Femur (tissue), 1 donor: Measurements from ENCODE around the gene DHFR2.
"Not testable (repeated sequence)": the region's sequence is repeated elsewhere in the genome, so short reads cannot be mapped to it uniquely, and the experiment has no call there.

Source experiments
- DNase-seq: peaks from one replicate; pipeline ENCODE4 v3.0.0-alpha.2; 2017

DHFR2 gene

DNA sequence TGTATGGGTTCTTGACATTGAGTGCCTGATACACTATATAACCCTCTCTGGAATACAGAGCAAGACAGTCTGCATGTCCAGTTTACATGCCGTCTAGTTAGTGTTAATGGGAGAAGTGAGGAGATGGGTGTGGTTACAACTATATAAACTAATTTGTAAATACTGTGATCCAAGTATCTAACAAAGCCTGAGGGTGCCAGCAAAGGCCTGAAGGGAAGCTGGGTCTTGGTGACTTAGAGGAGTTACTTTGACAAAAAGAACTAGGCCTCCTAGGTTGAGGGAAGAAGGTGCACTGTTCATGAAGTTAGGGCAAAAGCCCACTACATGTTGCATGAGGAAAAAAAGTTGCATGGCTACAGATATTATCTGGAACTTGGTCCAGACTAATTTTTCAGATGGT, 2.4 kb upstream of the DHFR2 start:
- no peak for DNase-seq

DNA sequence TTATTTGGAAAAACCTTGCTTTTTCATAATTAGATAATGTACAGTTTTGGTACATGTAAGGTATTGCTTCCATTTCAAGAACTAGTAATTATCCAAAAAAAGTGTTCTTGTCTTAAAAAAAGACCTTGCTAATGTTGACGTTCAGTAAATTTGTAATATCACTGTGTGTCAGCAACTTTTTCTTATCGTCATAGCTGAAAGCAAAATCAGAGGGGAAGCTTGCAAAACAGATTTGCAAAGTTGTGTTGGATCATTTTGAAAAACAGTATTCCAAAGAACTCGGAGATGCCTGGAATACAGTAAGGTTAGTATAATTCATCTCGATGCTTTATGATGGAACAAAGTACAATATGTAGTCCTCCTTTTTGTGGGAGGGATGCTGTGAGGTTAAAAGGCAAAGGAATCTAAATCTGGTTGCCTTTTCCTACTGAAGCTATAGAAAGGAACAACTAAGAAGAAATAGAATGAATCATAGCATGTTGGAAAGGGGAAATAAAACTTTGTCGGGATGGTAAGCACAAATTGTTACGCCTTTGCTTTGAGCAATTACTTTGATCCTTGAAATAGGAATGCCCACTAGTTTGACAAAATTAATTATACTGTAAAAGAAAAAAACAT, 1.6 kb upstream of the DHFR2 start:
- DNase-seq = no peak

DNA sequence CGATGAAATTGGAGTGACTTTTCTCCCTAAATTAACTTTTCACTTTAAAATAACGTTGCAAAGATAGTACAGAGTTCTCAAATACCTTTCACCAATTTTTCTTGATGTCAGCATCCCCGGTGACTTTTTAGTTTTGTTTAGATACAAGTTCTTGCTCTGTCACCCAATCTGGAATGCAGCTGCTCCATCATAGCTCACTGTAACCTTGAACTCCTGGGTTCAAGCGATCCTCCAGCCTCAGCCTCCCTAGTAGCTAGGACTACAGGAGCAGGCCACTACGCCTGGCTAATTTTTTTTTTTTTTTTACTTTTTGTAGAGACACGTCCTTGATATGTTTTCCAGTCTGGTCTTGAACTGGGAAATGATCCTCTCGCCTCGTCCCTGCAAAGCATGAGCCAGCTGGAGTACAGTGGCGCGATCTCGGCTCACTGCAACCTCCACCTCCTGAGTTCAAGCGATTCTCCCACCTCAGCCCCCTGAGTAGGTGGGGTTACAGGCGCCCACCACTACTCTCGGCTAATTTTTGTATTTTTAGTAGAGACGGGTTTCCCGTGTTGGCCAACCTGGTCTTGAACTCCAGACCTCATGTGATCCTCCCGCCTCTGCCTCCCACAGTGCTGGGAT, 892 bp upstream of the DHFR2 start:
- no peak for DNase-seq

DNA sequence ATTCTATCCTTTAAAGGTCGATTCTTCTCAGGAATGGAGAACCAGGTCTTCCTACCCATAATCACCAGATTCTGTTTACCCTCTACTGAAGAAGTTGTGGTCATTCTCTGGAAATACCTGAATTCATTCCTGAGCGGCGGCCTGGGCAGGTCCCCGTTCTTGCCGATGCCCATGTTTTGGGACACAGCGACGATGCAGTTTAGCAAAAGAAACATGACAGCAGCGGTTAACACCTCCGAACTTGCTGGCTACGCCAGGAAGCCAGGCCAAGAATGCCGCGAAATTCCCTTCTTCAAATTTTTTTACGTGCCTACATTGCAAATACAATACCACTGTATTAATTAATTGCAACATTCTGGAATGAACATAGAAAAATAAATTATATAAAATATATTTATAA, 1.4 kb downstream of the DHFR2 start:
- no peak for DNase-seq

DNA sequence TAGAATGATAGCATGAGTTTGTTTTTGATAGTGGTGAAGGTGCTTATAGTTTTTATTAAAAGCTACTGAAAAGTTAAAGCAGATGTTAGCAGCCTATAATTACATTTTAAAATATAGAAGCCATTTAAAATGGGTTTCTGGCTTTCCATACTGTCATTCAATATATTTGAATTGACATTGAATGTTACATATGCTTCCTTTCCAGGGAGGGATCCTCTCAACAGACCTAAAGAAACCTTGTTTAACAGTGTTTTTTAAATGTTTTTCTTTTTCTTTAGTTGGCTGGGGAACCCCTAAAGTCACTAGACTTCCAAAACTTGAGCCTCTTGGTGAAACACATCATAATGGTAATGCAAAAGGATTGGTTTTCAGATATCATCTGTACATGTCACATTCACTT, 12.2 kb downstream of the DHFR2 start:
- DNase-seq = no peak

DNA sequence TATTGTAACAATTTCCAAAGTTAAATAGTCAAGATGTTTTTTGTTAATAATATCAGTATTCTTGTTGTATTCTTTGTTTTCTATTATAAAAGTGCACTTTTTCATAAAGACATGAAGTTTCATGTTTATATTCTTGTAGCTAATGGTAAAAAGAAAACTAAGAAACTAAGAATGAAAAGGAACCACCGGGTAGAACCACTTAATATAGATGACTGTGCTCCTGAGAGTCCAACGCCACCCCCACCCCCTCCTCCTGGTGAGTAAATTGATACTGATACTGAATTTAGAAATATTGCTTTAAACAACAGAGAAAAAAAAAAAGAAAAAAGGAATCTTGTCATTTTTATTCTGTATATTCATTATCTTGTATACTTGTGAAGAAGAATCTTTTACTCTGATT, 13.4 kb downstream of the DHFR2 start:
- no peak for DNase-seq

DNA sequence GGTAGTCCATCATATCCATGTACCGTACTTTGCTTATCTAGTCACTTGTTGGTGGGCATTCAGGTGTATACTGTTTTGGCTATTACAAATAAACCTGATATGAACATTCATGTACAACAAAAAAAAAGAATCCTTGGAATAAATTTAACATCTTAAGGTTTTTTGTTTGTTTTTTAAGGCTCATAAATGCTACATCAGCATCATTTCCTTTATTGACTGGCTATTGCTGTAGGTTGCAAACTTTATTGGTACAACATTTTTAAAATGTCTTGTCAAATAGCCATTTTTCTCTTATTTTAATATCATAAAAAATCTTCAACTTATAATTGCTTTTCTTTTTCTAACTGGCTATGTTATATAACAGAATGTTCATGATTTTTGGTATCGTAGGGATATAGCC, 16.2 kb downstream of the DHFR2 start:
- DNase-seq = no peak

DNA sequence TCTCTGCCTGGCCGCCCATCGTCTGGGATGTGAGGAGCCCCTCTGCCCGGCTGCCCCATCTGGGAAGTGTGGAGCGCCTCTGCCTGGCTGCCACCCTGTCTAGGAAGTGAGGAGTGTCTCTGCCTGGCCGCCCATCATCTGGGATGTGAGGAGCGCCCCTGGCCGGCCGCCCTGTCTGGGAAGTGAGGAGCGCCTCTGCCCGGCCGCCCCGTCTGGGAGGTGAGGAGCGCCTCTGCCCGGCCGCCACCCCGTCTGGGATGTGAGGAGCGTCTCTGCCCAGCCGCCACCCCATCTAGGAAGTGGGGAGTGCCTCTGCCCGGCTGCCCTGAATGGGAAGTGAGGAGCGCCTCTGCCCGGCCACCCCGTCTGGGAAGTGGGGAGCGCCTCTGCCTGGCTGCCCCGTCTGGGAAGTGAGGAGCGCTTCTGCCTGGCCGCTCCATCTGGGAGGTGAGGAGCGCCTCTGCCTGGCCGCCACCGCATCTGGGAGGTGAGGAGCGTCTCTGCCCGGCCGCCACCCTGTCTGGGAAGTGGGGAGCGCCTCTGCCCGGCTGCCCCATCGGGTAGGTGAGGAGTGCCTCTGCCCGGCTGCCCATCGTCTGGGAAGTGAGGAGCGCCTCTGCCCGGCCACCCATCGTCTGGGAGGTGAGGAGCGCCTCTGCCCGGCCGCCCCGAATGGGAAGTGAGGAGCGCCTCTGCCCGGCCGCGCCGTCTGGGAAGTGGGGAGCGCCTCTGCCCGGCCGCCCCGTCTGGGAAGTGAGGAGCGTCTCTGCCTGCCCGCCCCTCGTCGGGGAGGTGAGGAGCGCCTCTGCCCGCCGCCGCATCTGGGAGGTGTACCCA, 18.4 kb downstream of the DHFR2 start:
- not testable (repeated sequence) for DNase-seq

DNA sequence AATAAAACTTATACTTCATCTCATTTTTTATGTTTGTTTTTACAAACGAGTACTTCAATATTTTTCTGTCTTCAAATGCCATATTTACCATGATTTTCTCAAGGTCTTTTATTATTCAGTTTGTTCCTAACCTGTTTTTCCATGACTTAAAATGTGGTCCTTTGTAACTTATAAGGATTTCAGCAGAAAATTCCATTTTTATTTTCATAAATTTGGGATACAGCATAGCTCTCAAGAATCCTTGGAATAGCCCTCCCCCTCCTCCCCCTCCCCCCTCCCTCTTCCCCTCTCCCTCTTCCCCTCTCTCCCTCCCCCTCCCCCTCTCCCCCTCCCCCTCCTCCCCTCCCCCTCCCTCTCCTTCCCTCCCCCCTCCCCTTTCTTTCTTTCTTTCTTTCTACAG, 19.4 kb downstream of the DHFR2 start:
- DNase-seq = no peak

DNA sequence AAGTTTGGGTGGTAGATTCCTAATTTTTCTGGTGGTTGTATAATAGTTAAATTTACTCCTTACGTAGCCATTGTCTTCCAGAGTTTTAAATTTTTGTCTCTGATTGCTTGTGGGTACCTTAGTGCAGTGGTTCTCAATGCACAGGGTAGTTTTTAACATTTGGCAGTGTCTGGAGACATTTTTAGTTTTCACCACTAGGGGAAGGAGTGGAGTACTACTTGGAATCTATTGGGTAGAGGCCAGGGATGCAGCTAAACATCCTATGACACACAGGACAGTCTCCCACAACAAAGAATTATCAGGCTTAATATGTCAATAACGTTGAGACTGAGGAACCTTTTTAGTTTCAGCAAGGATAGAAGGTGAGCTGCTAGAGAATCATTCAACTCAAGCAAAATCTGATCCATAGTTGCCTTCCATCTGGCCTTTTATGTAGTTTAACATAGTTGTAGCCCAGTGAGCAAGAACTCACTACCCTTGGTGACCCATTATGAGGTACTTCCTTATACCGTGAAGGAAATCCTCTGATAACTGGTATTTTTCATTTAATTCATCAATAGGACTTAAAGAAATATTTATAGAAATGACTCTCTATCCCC, 25.7 kb downstream of the DHFR2 start:
- no peak for DNase-seq

DNA sequence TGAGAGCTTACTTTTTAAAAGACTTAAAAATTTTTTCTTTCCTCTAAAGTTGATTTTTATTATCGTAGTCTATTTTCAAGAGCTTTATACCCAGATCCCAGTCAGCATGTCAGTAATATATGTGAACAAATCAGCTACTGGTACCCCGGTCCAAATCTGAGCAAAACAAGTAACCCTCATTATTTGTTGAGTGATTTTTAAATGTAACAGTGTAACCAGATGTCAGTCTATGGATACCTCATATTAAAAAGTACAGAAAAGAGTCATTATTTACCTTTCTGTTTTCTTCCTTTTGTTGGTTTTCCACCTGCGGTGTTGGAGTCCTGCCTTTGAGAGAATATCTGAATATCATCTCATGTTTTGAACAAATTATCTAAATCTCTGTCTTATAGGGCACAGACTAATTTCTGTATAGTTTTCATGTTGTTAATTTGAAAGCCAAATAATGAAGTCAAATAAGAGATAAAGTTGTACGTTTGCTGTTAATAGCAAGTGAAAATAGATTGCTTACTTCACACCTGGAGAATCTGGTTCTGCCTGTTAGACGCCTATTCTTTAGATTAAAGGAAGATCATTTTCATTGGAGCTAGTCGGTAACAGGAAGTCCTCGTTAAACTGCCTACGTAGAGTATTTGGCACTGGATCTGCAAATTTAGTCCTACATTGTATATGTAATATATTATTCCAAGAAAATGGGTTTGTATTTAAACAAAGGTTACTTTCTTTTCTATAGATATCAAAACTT, 34.5 kb downstream of the DHFR2 start, which contains the start of gene STX19:
TSS of gene STX19 (minus strand) at position 505 of the 745 bp plus-strand sequence. CDS start 13,328 bp downstream, outside the sequence.
- no peak for DNase-seq

DNA sequence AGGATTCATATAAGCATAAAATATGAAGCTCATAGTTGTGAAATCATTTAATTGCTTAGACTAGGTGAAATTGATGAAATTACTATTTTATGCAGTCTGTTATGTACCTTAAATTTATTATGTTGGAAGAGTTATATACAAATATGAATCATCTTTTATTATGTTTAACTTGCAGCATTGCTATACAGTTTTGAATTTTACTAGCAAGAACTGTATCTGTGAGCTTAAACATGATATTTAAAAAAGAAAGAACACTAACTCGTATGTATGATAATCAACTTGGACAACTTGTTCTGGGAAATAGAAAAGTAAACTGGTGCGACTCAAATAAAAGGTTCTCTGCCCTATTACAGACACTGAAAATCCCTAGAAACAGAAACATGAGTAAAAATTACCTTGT, 36.1 kb downstream of the DHFR2 start:
- DNase-seq = no peak

DNA sequence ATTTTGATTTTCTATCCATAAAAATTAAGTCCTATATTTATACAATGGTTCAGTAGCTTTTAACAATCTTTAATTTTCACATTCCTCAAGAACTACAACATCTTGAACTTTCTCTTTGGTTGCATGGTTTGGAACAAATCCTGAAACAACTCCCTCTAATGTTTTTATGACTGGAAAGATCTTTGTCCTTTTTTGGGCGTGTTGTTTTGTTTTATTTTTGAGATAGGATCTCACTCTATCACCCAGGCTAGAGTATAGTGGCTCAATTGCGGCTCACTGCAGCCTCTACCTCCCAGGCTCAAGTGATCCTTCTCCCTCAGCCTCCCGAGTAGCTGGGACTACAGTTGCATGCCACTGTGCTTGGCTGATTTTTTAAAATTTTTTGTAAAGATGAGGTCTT, 38.3 kb downstream of the DHFR2 start:
- no peak for DNase-seq

DNA sequence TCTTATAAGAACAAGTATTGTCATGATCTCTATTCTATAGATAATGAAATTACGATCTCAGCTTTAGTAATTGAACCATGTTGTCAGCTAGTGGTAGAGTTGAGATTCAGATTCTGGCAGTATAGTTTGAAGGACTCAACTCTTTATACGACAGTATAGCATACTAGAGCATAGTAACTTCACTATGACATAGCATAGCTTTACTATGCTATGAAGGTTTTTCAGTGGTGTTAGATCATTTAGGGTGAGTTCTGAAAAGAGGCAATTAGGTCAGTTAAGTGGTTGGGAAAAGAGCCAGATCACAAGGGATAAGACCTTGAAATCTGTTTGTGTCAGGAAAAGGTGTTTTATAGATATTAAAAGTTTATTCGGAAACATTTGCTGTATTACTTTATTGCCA, 42.4 kb downstream of the DHFR2 start:
- no peak for DNase-seq

DNA sequence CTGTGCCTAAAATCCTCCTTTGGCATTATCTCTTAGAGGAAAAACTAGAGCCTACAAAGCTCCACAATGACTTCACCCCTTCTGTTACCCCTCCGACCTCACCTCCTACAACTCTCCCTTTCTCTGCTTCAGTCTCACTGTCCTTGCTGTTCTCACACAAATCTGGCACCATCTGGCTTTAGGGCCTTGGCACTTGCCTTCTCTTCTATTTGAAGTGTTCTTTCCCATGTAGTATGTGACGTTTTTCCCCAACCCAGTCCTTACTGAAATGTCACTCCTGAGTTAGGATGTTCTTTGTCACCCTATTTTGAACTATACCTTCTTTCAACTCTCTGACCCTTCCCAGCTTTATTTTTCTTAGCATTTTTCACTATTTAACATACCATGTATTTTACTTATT, 43.1 kb downstream of the DHFR2 start:
- DNase-seq = no peak

DNA sequence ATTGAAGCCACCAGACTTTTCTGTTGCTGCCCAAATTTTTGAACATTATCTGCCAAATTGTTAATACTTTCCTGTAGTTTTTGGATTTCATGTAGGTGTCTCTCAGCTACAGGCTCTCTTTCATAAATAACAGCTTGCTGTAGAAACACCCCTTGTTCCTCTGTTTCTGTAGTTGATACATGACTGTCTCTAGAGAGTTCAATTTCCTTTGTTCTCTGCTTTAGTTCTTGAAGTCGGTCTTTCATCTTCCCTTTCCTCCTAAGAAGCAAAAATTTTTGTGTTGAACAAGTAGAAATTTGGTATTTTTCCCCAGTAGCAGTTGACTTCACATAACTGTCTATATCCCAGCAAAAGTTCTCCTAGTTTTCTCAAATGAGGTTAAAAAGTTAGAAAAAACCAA, 47.7 kb downstream of the DHFR2 start:
- no peak for DNase-seq

DNA sequence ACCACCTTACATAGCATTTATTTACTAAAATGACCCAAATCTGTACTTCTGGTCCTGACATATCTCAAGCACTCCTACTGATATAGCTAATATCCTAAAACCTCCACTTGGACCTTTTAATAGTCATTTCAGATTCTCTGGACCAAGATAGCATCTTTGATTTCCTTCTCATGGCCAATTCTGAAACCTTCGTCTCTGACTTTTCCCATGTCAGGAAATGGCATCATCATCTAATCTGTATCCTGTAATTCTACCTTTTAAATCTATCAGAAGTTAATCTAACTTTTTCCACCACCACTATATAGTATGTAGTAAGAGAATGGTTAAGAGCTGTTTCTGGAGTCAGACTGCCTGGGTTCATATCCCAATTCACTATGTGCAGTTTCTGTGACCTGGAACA, 50.5 kb downstream of the DHFR2 start:
- no peak for DNase-seq

DNA sequence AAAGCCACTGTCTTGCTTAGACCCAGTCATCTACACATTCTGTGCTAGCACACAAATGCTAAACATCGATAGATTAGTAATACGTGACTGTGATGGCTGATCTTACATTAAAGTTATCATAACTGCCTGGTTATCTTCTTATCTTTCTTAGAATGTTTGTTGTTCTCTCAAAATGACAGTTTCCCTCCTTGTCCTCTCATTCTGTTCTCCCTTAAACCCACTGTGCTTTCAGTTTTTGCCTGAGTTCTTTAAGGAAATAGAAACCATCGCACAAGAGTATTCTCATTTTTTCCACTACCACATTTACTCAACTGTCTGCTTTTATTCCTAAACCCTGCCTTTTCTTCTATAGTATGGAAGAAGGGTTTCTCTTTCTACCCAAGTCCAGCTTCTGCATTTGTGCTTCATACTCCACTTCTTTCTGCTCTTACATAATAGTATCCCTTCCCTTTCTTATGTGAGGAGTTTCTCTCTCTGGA, 51.4 kb downstream of the DHFR2 start:
- DNase-seq = no peak

DNA sequence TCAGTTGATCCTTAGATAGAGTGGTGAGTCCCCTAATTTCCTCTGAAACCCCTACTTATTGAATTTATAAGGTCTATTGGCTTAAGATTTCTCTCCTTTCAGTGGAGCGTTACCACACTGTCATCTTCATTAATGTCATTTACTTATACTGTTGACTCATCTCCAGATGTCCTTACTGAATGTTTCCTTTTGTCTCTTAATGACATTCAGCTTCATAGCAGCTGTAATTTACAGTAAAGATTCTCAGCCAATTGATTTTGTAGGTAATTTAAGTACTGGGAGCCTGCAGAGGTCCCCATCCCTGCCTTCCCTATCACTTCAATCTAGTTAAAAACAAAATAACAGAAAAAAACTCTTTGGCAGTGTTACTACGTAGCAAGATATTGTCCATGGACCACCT, 53.1 kb downstream of the DHFR2 start:
- DNase-seq = no peak

DNA sequence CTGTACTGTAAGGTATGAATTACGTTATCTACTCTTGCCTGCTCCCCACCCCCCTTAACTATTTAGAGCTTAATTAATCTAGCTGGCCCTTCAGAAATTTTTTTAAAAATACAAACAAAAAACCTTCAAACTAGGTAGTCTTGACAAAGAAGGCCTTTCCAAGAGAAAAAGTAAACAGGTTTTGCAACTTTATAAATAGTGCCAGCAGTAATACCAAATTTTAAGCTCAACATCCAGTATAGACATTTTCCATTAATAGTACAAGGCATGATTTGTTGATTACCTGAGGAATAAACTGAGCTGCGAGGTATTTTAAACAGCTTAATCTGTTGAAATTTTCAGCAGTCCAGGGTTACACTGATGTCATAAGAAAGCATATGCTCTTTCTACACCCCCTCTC, 54.5 kb downstream of the DHFR2 start:
- no peak for DNase-seq
